ENCODE data around the gene PKN1.

DNA sequence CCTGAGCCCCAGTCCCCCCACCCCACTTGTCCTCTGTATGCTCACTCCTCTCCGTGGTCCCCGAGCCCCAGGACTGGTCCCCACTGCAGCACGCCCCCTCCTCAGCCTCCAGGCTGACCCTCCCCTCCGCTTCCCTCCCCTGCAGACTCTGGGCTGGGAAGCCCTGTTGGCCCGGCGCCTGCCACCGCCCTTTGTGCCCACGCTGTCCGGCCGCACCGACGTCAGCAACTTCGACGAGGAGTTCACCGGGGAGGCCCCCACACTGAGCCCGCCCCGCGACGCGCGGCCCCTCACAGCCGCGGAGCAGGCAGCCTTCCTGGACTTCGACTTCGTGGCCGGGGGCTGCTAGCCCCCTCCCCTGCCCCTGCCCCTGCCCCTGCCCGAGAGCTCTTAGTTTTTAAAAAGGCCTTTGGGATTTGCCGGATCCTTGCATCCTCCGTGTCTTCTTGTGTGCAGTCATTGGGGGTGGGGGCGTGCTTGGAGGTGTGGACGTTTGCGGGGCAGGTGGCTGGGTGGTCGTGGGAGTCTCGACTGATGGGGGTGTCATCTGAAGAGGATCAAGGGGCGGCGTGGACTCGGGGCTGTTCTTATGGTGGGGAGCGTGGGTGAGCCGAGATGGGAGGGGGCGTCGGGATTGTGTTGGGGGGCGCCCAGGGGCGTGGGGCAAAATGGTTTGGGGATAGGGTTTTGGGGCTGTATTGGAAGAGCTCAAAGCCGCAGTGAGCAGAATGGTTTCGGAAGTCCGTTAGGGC lies 38.5 kb downstream of the PKN1 start:
- TF ChIP-seq, protein P1, sequence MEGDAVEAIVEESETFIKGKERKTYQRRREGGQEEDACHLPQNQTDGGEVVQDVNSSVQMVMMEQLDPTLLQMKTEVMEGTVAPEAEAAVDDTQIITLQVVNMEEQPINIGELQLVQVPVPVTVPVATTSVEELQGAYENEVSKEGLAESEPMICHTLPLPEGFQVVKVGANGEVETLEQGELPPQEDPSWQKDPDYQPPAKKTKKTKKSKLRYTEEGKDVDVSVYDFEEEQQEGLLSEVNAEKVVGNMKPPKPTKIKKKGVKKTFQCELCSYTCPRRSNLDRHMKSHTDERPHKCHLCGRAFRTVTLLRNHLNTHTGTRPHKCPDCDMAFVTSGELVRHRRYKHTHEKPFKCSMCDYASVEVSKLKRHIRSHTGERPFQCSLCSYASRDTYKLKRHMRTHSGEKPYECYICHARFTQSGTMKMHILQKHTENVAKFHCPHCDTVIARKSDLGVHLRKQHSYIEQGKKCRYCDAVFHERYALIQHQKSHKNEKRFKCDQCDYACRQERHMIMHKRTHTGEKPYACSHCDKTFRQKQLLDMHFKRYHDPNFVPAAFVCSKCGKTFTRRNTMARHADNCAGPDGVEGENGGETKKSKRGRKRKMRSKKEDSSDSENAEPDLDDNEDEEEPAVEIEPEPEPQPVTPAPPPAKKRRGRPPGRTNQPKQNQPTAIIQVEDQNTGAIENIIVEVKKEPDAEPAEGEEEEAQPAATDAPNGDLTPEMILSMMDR (IDR thresholded peaks at IDR 0.05) = no peak
- no peak for TF ChIP-seq EZH2 (IDR thresholded peaks at IDR 0.05; ENCODE audit: borderline replicate concordance, insufficient read depth, low read depth, low read length, poor library complexity, severe bottlenecking)

Data from B cell (primary cell).